ENCODE results near the gene PGS1.

PGS1 gene

DNA sequence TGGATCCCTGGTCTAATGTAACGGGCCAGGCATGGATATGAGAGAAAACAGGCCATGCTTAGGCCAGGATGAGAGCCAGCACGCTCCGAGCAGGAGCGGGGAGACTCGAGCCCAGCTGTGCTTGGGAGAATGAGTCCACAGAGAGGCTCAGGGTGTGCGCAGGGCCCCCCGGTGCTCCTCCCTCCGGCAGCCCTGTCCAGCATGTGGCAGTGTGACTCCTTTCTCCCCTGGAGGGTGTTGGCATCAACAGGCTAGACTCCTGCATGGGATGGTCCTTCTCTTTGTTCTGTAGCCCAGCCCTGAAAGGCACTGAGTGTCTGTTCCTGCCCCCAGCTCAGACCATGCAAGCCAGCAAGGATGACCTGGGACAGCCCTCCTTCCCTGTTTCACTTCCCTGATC, 23.4 kb downstream of the PGS1 start:
- H3K79me2 ChIP-seq (ENCODE audit: insufficient read depth, low read length), result peaks cover 2% of the 10 kb centered on the region; the same call in 1 of the 2 replicates
- H3K9ac ChIP-seq (ENCODE audit: low read length), result no peak overlapping the region

DNA sequence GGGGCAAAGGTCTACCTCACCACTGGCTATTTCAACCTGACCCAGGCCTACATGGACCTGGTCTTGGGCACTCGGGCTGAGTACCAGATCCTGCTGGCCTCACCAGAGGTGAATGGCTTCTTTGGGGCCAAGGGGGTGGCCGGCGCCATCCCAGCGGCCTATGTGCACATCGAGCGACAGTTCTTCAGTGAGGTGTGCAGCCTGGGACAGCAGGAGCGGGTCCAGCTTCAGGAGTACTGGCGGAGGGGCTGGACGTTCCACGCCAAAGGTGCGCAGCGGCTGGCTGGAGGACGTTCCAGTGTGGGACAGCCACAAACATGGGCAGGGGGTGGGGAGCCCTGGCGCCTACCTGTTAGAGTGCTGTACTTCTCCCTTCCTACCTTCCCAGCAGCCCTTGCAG, 25.4 kb downstream of the PGS1 start:
- Histone ChIP-seq H3K27me3 (ENCODE audit: low read length) (no peaks in the 10 kb centered on the region), H3F3A (ENCODE audit: insufficient read depth) (no peaks in the 10 kb centered on the region), H3K27ac (ENCODE audit: low read depth, low read length) (no peak overlapping the region), H3K9me3 (ENCODE audit: insufficient read depth, low read length) (no peaks in the 10 kb centered on the region), H3K79me2 (ENCODE audit: insufficient read depth, low read length) (peaks cover 5% of the 10 kb centered on the region; the same call in 1 of the 2 replicates), H3K9me2 (replicated peaks; ENCODE audit: insufficient read depth, low read length) (no peaks in the 10 kb centered on the region), H3K4me2 (ENCODE audit: low read depth, low read length, poor library complexity, severe bottlenecking) (no peak overlapping the region), H3K9ac (ENCODE audit: low read length) (no peak overlapping the region), H3K36me3 (ENCODE audit: low read length) (no peaks in the 10 kb centered on the region), H3K4me3 (ENCODE audit: insufficient read depth, low read length, poor library complexity, severe bottlenecking) (no peak overlapping the region), H2AFZ (ENCODE audit: low read depth, low read length, severe bottlenecking) (no peak overlapping the region), H4K20me1 (ENCODE audit: low read depth, low read length) (no peaks in the 10 kb centered on the region)
- no peak for TF ChIP-seq EZH2phosphoT487 (conservative IDR thresholded peaks at IDR 0.05; ENCODE audit: low read length)
- TF ChIP-seq, protein P1, sequence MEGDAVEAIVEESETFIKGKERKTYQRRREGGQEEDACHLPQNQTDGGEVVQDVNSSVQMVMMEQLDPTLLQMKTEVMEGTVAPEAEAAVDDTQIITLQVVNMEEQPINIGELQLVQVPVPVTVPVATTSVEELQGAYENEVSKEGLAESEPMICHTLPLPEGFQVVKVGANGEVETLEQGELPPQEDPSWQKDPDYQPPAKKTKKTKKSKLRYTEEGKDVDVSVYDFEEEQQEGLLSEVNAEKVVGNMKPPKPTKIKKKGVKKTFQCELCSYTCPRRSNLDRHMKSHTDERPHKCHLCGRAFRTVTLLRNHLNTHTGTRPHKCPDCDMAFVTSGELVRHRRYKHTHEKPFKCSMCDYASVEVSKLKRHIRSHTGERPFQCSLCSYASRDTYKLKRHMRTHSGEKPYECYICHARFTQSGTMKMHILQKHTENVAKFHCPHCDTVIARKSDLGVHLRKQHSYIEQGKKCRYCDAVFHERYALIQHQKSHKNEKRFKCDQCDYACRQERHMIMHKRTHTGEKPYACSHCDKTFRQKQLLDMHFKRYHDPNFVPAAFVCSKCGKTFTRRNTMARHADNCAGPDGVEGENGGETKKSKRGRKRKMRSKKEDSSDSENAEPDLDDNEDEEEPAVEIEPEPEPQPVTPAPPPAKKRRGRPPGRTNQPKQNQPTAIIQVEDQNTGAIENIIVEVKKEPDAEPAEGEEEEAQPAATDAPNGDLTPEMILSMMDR (IDR thresholded peaks at IDR 0.05; ENCODE audit: insufficient read depth, low read length, poor library complexity, severe bottlenecking), result no peak

More for the DNA sequence above, 23.4 kb downstream of the PGS1 start:
- no peak overlapping the region for H2AFZ ChIP-seq (ENCODE audit: low read depth, low read length, severe bottlenecking)
- no peaks in the 10 kb centered on the region for H3K36me3 ChIP-seq (ENCODE audit: low read length)
- H3K9me3 ChIP-seq (ENCODE audit: insufficient read depth, low read length), result no peaks in the 10 kb centered on the region
- TF ChIP-seq, protein P1 (IDR thresholded peaks at IDR 0.05; ENCODE audit: insufficient read depth, low read length, poor library complexity, severe bottlenecking), result no peak
- TF ChIP-seq EZH2phosphoT487 (conservative IDR thresholded peaks at IDR 0.05; ENCODE audit: low read length), result no peak
- no peaks in the 10 kb centered on the region for H3K9me2 ChIP-seq (replicated peaks; ENCODE audit: insufficient read depth, low read length)
- H3K4me2 ChIP-seq (ENCODE audit: low read depth, low read length, poor library complexity, severe bottlenecking), result no peak overlapping the region
- no peak overlapping the region for H3K27ac ChIP-seq (ENCODE audit: low read depth, low read length)
- no peaks in the 10 kb centered on the region for H4K20me1 ChIP-seq (ENCODE audit: low read depth, low read length)
- H3K4me3 ChIP-seq (ENCODE audit: insufficient read depth, low read length, poor library complexity, severe bottlenecking), result no peak overlapping the region
- H3F3A ChIP-seq (ENCODE audit: insufficient read depth), result no peaks in the 10 kb centered on the region
- no peaks in the 10 kb centered on the region for H3K27me3 ChIP-seq (ENCODE audit: low read length)

DNA sequence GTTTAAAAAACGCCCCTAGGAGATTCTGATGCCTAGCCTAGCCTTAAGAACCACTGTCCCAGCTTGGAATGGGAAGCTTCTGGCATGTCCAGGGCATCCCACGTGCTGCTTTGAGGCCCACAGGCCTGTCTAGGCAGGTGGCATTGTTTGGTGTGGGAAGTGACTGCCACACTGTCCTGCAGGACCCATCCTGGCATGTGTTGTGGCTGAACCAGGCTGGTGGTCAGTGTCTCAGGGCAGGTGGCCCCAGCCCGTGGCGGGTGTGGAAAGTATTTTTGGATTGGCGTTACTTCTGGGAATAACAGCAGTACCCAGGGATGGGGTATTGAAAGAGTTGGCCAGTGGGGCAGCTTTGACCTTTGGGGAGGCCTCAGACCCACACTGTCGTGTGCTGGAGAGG, 27.9 kb downstream of the PGS1 start:
- Histone ChIP-seq H3K27ac (ENCODE audit: low read depth, low read length) (no peak overlapping the region), H3K4me2 (ENCODE audit: low read depth, low read length, poor library complexity, severe bottlenecking) (no peak overlapping the region), H3K9ac (ENCODE audit: low read length) (no peak overlapping the region), H3K27me3 (ENCODE audit: low read length) (no peaks in the 10 kb centered on the region), H3K9me3 (ENCODE audit: insufficient read depth, low read length) (no peaks in the 10 kb centered on the region), H3K4me3 (ENCODE audit: insufficient read depth, low read length, poor library complexity, severe bottlenecking) (no peak overlapping the region), H3K79me2 (ENCODE audit: insufficient read depth, low read length) (peaks cover 5% of the 10 kb centered on the region; the same call in 1 of the 2 replicates), H3K9me2 (replicated peaks; ENCODE audit: insufficient read depth, low read length) (no peaks in the 10 kb centered on the region), H3K36me3 (ENCODE audit: low read length) (no peaks in the 10 kb centered on the region), H2AFZ (ENCODE audit: low read depth, low read length, severe bottlenecking) (no peak overlapping the region), H3F3A (ENCODE audit: insufficient read depth) (no peaks in the 10 kb centered on the region), H4K20me1 (ENCODE audit: low read depth, low read length) (no peaks in the 10 kb centered on the region)
- TF ChIP-seq EZH2phosphoT487 (conservative IDR thresholded peaks at IDR 0.05; ENCODE audit: low read length), result no peak

DNA sequence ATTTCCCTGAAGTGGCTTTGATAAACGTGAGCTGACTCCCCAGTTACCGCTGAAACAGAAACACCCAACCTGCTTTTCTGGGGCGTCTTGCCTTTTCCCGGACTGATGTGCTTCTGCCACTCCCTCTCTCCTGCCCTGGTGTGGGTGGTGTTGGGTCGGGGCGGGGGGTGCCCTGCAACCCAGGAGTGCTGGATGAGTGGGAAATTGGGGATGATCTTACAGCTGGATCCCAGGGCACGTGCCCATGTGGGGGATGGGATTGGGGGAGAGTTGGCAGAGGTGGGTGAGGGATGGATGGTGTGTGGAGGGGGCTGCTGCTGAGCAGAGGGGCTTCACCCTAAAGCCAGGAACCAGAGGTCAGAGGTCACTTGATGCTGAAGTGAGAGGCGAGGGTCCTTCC, 28.5 kb downstream of the PGS1 start:
- no peaks in the 10 kb centered on the region for H3K36me3 ChIP-seq (ENCODE audit: low read length)
- TF ChIP-seq, protein P1 (IDR thresholded peaks at IDR 0.05; ENCODE audit: insufficient read depth, low read length, poor library complexity, severe bottlenecking), result no peak
- no peak for TF ChIP-seq EZH2phosphoT487 (conservative IDR thresholded peaks at IDR 0.05; ENCODE audit: low read length)

More for the DNA sequence above, 28.5 kb downstream of the PGS1 start:
- H3K9ac ChIP-seq (ENCODE audit: low read length), result no peak overlapping the region
- no peaks in the 10 kb centered on the region for H3K27me3 ChIP-seq (ENCODE audit: low read length)
- H3F3A ChIP-seq (ENCODE audit: insufficient read depth), result no peaks in the 10 kb centered on the region
- no peaks in the 10 kb centered on the region for H4K20me1 ChIP-seq (ENCODE audit: low read depth, low read length)
- no peak overlapping the region for H2AFZ ChIP-seq (ENCODE audit: low read depth, low read length, severe bottlenecking)
- no peak overlapping the region for H3K27ac ChIP-seq (ENCODE audit: low read depth, low read length)
- no peaks in the 10 kb centered on the region for H3K9me3 ChIP-seq (ENCODE audit: insufficient read depth, low read length)
- H3K9me2 ChIP-seq (replicated peaks; ENCODE audit: insufficient read depth, low read length), result no peaks in the 10 kb centered on the region
- H3K79me2 ChIP-seq (ENCODE audit: insufficient read depth, low read length), result peaks cover 5% of the 10 kb centered on the region; the same call in 1 of the 2 replicates
- no peak overlapping the region for H3K4me3 ChIP-seq (ENCODE audit: insufficient read depth, low read length, poor library complexity, severe bottlenecking)
- no peak overlapping the region for H3K4me2 ChIP-seq (ENCODE audit: low read depth, low read length, poor library complexity, severe bottlenecking)
